Vagina (tissue), 2 donors: ENCODE data around the gene RAB6A. TPM values are rescaled to one million over a fixed set of nuclear protein-coding genes. Genes with fewer than 3 reads are reported as not detected.

ENCODE experiments used
- DNase-seq, 2 donors: peaks; one replicate each; pipeline ENCODE4 v3.0.0-alpha.2; 2017; ENCODE audit errors: extremely low spot score in 2 of 2
- H3K27ac ChIP-seq: fragments of 200-600 bp; sonication (generic); one replicate; pipeline ENCODE4 v1.5.1; 2019
- H3K27me3 ChIP-seq: fragments of 200-600 bp; sonication (generic); one replicate; pipeline ENCODE4 v1.5.1; 2019
- H3K36me3 ChIP-seq, 2 donors: fragments of 200-600 bp; sonication (generic); one replicate each; pipeline ENCODE4 v1.5.1; 2017 to 2019
- H3K4me1 ChIP-seq: fragments of 200-600 bp; sonication (generic); one replicate; pipeline ENCODE4 v1.5.1; 2019
- H3K4me3 ChIP-seq, 2 donors: fragments of 200-600 bp; sonication (generic); 1 replicate in 1 of 2; 2 replicates in 1 of 2; pipeline ENCODE4 v1.5.1; 2016 to 2019
- H3K9me3 ChIP-seq: fragments of 200-600 bp; sonication (generic); one replicate; pipeline ENCODE4 v1.5.1; 2019
- POLR2A ChIP-seq, 2 donors: fragments of 450-650 bp; IDR thresholded peaks; one replicate each; pipeline ENCODE4 v1.6.1; 2017; ENCODE audit warnings: antibody characterized with exemption in 2 of 2, mild to moderate bottlenecking in 2 of 2, moderate library complexity in 2 of 2
- POLR2AphosphoS5 ChIP-seq, 2 donors: sonication (generic); formaldehyde crosslinking; IDR thresholded peaks; one replicate each; pipeline ENCODE4 v1.9.0; 2017; ENCODE audit warnings: antibody characterized with exemption in 2 of 2, mild to moderate bottlenecking in 2 of 2, low read depth in 1 of 2; ENCODE audit not compliant: insufficient read depth in 1 of 2
- intact Hi-C: fragments of 100-400 bp; cut with DNase I; formaldehyde crosslinking; loops from one replicate; pipeline ENCODE4 v1.15.1; 2023
- total RNA-seq: library from RNA; depleted of rRNA; stranded (reverse); fragments of >200 nt; gene quantifications from one replicate; pipeline ENCODE4 v1.2.3, GENCODE V29; 2016
- TF ChIP-seq, protein P1 (sequence below), 3 experiments: fragments of 450-650 bp in 2 of 3; fragments of 200-600 bp in 1 of 3; sonication (generic) in 1 of 3; IDR thresholded peaks; one replicate each; pipeline ENCODE4 v1.5.1; 2017 to 2019; ENCODE audit warnings: antibody characterized with exemption in 3 of 3, mild to moderate bottlenecking in 2 of 3, moderate library complexity in 2 of 3

RAB6A gene
- total RNA-seq, 1 donor from 2014 or later, result 148 TPM

DNA sequence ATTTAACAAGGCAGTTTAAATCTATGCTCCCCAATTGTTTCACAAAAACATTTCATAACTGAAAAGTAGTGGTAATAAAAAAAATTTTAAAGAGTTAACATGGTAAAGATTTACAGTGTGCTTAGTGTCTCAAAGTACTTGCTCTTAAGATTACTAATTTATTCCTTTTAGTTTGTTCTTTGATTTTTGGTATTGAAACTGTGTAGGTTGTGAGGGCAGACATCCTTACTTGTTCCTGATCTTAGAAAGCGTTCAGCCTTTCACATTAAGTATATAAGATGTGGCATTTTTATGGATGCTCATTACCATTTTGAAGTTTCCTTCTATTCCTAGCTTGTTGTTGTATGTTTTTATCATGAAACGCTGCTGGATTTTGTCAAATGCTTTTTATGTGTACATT lies 32.9 kb downstream of the RAB6A start:
- Histone ChIP-seq H3K4me1 (no peaks in the 10 kb centered on the region), H3K27ac (no peak overlapping the region), H3K4me3 (no peak overlapping the region), H3K9me3 (no peaks in the 10 kb centered on the region), H3K27me3 (no peaks in the 10 kb centered on the region), H3K36me3 (peaks cover 0 to 4% of the 10 kb centered on the region in 2 donors)
- DNase-seq, result no peak
- intact Hi-C loops, result no loop called here
- TF ChIP-seq POLR2A (IDR thresholded peaks at IDR 0.05), result no peak
- TF ChIP-seq, protein P1, sequence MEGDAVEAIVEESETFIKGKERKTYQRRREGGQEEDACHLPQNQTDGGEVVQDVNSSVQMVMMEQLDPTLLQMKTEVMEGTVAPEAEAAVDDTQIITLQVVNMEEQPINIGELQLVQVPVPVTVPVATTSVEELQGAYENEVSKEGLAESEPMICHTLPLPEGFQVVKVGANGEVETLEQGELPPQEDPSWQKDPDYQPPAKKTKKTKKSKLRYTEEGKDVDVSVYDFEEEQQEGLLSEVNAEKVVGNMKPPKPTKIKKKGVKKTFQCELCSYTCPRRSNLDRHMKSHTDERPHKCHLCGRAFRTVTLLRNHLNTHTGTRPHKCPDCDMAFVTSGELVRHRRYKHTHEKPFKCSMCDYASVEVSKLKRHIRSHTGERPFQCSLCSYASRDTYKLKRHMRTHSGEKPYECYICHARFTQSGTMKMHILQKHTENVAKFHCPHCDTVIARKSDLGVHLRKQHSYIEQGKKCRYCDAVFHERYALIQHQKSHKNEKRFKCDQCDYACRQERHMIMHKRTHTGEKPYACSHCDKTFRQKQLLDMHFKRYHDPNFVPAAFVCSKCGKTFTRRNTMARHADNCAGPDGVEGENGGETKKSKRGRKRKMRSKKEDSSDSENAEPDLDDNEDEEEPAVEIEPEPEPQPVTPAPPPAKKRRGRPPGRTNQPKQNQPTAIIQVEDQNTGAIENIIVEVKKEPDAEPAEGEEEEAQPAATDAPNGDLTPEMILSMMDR (IDR thresholded peaks at IDR 0.05), result no peak
- no peak for TF ChIP-seq POLR2AphosphoS5 (IDR thresholded peaks at IDR 0.05; ENCODE audit: insufficient read depth in 1 of 2, low read depth in 1 of 2)

DNA sequence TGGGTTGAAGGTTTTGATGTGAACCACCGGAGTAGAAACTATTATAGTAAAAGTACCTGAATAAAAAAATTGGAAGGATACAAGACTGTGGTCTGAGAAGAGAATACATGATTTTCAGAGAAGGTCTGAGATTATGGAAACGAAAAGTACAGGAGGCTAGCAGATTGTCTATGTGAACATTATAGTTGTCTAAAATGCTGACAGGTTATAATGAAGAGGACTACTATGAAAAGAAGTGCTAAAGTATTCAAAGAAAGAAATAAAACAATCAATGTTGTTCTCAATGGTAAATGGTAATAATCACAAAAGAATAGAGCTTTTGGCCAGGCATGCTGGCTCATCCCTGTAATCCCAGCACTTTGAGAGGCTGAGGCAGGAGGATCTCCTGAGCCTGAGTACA lies 34.0 kb downstream of the RAB6A start:
- Histone ChIP-seq H3K4me3 (no peak overlapping the region), H3K27ac (no peak overlapping the region), H3K9me3 (no peaks in the 10 kb centered on the region), H3K27me3 (no peaks in the 10 kb centered on the region), H3K36me3 (peaks cover 0 to 4% of the 10 kb centered on the region in 2 donors), H3K4me1 (no peaks in the 10 kb centered on the region)
- intact Hi-C loops, result no loop called here
- TF ChIP-seq, protein P1 (IDR thresholded peaks at IDR 0.05), result no peak
- TF ChIP-seq POLR2AphosphoS5 (IDR thresholded peaks at IDR 0.05; ENCODE audit: insufficient read depth in 1 of 2, low read depth in 1 of 2), result no peak
- TF ChIP-seq POLR2A (IDR thresholded peaks at IDR 0.05), result no peak
- no peak for DNase-seq

DNA sequence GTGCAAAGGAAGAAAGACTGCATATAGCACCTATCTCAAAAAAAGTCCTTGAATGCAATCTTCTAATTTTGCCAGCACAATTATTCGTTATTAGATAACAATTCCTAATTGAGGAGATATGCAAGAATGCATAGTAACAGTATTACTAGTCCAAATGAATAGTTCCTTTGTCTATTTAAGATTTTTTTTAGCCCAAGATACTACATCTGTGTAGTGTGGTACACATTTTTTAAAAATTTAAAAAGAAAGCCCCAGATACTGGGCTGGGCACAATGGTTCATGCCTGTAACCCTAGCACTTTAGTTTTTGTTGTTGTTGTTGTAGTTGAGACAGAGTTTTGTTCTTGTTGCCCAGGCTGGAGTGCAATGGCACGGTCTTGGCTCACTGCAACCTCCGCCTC lies 43.7 kb downstream of the RAB6A start:
- Histone ChIP-seq H3K36me3 (peaks cover 0 to 16% of the 10 kb centered on the region in 2 donors), H3K9me3 (no peaks in the 10 kb centered on the region), H3K27ac (no peak overlapping the region), H3K27me3 (no peaks in the 10 kb centered on the region), H3K4me1 (no peaks in the 10 kb centered on the region), H3K4me3 (no peak overlapping the region)
- intact Hi-C loops, result no loop called here
- TF ChIP-seq POLR2A (IDR thresholded peaks at IDR 0.05) (no peak), POLR2AphosphoS5 (IDR thresholded peaks at IDR 0.05; ENCODE audit: insufficient read depth in 1 of 2, low read depth in 1 of 2) (no peak)
- TF ChIP-seq, protein P1 (IDR thresholded peaks at IDR 0.05), result no peak
- DNase-seq, result no peak

DNA sequence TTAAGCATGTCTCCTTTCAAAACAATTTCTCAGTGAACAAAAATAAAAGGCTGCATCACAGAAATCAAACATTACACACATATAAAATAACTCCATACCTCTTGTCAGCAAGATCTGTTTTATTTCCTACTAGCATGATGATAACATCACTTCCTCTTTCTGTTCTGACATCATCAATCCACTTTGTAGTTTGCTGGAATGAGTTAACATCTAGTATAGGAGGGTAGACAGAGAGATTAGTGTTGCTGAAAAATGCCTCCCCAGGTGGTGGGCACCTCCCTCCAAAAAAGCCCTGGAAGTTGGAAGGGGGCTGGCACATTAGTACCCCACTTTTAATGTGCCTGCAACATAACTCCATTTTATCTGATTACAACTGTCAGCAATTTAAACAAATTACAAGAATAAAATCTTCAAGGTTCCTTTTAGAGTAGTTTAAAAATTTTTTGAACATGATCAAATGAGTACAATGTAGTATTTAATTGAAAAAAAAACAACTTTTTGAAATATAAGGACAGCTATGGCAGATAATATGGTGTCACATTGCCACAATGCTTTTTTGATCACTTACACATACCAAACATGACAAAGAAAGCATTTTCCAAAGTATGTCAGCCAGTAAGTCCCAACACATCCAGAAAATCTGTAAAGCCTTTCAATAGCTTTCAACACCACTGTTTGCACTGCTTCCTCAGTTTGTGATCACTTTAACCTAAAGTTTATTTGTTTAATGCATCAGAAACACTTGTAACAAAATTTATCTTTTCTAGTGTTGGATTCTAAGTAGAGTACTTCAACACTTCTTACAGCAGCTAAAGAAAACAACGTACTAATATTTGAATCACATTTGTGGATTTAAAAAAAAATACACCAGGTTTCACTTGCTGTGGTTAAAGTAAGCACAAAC lies 44.5 kb downstream of the RAB6A start:
- Histone ChIP-seq H3K27ac (no peak overlapping the region), H3K27me3 (no peaks in the 10 kb centered on the region), H3K4me1 (no peaks in the 10 kb centered on the region), H3K9me3 (no peaks in the 10 kb centered on the region), H3K4me3 (no peak overlapping the region), H3K36me3 (peaks cover 0 to 19% of the 10 kb centered on the region in 2 donors)
- no peak for DNase-seq
- TF ChIP-seq, protein P1 (IDR thresholded peaks at IDR 0.05), result no peak
- no peak for TF ChIP-seq POLR2A (IDR thresholded peaks at IDR 0.05)
- TF ChIP-seq POLR2AphosphoS5 (IDR thresholded peaks at IDR 0.05; ENCODE audit: insufficient read depth in 1 of 2, low read depth in 1 of 2), result no peak
- intact Hi-C loops, result no loop called here

DNA sequence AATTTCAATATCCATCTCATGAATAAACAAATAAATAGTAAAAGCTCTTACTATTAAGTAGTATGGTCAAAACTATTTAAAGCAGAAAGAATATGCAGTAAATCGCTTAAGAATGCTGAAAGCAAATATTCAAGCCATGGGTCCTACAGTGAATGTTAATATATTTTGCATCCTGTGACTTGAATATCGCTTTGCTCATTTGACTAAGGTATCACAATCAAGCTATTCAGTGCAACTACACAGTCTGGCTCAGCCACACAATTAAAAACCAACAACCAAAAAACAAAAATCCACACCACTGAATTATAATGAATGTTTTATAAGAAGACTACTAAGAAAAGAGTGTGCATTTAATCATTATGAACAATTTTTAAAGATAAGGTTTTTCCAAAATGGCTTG lies 45.3 kb downstream of the RAB6A start:
- peaks cover 0 to 26% of the 10 kb centered on the region in 2 donors for H3K36me3 ChIP-seq
- H3K27me3 ChIP-seq, result no peaks in the 10 kb centered on the region
- DNase-seq, result no peak
- H3K27ac ChIP-seq, result no peak overlapping the region
- H3K4me3 ChIP-seq, result no peak overlapping the region
- no peaks in the 10 kb centered on the region for H3K9me3 ChIP-seq
- H3K4me1 ChIP-seq, result no peaks in the 10 kb centered on the region
- TF ChIP-seq POLR2A (IDR thresholded peaks at IDR 0.05) (no peak), POLR2AphosphoS5 (IDR thresholded peaks at IDR 0.05; ENCODE audit: insufficient read depth in 1 of 2, low read depth in 1 of 2) (no peak)
- TF ChIP-seq, protein P1 (IDR thresholded peaks at IDR 0.05), result no peak
- intact Hi-C loops, result no loop called here
